HuH-7 (cell line): ENCODE data around the gene LTB.

Experiments
- DNase-seq: peaks from one replicate; pipeline ENCODE4 v3.0.0; 2011; ENCODE audit warnings: low spot score

Gene LTB

GRCh38 chr6:31546958-31547726, 35.1 kb downstream of the LTB start, which contains the start of gene NFKBIL1:
Gene NFKBIL1, plus strand, starts transcription at chr6:31547608. Its CDS starts 87 bp downstream, at chr6:31547695.
- DNase-seq: peak; percentile 77

- DNase-seq: peak; percentile 75
Measured at GRCh38 chr6:31546339-31546957, 35.8 kb downstream of the LTB start, which contains the start of gene ATP6V1G2. Gene ATP6V1G2, minus strand, starts transcription at chr6:31546608. Its CDS starts 49 bp downstream, at chr6:31546559.

DNA sequence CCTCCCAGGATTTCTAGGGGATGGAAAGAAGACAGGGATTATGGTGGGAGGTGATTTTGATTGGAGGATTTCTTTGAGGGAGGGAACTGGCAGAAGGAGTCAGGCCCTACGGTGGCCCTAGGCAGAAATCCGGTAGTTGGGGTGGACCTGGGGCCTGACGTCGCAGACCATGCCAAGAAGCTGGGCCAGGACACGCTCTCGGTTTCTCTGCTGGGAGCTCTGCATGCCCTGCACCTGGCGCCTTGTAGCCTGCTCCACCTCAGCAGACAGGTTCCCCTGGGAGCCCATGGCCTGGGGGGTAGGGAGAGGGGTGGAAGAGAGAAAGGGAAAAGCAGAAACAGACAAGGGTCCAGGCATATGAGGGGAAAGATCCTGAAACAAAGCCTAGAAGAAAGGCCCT, 36.9 kb downstream of the LTB start:
- no peak for DNase-seq

DNA sequence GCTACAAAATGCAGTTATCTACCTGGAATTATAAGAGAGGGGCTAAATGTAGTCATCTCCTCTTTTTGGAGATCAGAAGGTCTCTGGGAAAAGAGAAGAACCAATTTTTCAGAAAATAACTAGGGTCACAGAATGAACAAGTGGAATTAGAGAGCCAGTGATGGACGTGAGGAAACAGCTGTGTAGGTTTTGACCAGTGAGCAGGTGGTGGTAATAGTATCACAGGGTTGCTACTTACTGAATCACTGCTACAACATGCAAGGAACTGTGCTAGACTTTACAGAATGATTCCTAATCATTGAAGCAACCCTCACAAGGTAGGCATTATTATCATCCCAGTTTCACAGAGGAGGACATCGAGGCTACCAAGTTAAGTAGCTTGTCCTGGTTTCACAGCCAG, 37.5 kb downstream of the LTB start:
- no peak for DNase-seq

- no peak for DNase-seq
Measured at GRCh38 chr6:31543639-31544038, 38.6 kb downstream of the LTB start.

GRCh38 chr6:31541658-31542521, 40.3 kb downstream of the LTB start, which contains the start of gene DDX39B:
Gene DDX39B, minus strand, starts transcription at chr6:31542003. Its CDS starts 1,471 bp downstream, at chr6:31540532.
- peak; percentile 81 for DNase-seq

DNA sequence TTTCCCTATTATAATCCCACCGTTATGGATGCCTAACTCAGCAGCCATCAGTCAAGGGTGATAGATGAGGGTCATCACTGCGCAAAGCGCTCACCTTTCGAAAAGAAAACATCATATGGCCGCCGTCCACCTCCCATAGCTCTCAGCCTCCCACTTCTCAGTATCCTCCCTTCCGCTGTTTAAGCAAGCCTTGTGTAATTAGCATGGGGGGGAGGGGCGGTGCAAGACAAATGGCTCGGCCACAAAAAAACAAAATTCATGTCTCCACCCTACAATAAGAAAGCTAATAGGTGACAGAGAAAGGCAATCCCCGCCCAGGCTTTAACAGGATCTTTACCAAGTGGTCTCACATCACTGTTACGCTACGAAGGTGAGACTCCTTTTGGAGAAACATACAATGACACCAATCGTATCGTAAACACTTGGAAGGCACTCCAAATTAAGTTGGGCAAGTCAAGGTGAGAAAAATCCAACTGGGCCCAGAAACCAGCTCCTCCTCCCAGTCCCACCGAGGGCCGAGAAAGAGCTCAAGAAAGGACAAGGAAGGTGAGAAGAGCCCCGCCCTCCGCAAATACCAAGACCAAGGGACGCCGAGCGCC, 41.1 kb downstream of the LTB start:
- no peak for DNase-seq

GRCh38 chr6:31540640-31541039, 41.6 kb downstream of the LTB start:
- DNase-seq: no peak

- DNase-seq: no peak
Measured at GRCh38 chr6:31538805-31539400, 43.3 kb downstream of the LTB start.

DNA sequence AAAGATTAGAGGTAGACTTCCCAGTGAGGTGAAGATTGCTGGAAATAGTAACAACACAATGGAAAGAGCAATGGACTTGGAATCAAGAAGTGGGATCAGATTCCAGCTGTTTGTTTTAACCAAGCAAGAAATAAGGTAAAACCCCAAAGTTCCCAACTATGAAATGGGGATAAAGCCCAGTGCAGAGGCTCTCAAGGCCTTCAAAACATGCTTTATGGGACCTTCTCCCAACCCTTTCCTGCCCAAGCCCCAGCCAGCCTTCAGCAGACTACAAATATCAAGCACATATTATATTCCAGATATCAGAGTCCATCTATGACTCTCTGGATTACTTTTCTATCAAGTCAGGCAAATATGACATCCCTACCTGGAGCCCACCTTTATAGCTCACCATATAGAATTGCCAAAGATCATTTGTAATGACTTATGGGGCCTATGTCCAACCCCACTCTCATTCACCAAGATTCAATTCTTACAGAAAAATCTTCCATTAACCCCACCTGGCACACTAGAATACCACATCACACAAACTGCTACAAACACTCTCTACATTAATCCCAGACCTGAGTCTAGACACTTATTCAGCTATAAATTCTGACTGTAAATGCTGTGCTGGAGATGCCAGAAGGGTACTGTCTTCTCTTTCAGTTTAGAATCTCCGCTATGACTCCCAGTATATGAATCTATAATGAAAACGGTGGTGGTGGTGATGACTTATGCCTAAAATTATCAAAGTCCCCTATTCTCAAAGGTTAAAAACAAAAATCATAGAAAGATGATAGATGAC, 46.5 kb downstream of the LTB start:
- no peak for DNase-seq

- no peak for DNase-seq
Measured at GRCh38 chr6:31534521-31535040, 47.6 kb downstream of the LTB start.

- no peak for DNase-seq
Measured at GRCh38 chr6:31534011-31534410, 48.2 kb downstream of the LTB start.

- DNase-seq: no peak
Measured at GRCh38 chr6:31533455-31533841, 48.8 kb downstream of the LTB start.

DNA sequence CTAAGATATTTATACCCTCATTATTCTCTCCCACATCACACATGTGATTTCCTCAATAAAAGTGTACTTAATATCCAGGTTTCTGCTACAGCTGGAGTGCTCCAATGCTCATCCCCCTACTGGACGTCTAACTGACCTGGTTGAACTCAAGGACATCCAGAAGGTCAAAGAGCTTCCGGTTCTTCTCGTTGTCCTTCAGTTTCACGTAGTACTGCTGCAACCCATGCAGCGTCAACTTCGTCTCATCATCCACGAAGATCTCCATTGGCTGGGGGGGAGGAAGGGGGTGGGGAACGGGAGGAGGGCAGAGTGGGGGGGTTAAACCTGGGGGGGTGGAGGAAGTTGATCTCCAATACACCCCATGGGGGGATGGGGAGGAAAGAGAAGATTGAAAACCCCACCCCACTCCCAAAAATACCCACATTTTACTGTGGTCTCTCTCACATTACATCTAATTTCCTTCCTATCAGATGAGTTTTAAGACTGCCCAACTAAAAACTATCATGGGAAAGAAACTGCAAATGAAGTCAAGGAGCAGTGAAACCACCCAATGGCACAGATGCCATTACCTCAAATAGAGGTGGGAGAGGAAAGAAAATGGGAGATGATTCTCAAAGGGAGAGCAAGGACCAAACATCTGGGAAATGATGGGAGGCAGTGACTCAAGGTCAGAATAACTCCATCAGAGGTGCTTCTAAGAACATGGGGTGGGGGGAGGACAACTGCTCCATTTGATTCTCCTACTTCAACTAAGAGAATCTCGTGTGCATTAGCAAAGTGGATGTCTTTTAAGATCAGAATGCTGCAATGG, 49.4 kb downstream of the LTB start:
- no peak for DNase-seq

DNA sequence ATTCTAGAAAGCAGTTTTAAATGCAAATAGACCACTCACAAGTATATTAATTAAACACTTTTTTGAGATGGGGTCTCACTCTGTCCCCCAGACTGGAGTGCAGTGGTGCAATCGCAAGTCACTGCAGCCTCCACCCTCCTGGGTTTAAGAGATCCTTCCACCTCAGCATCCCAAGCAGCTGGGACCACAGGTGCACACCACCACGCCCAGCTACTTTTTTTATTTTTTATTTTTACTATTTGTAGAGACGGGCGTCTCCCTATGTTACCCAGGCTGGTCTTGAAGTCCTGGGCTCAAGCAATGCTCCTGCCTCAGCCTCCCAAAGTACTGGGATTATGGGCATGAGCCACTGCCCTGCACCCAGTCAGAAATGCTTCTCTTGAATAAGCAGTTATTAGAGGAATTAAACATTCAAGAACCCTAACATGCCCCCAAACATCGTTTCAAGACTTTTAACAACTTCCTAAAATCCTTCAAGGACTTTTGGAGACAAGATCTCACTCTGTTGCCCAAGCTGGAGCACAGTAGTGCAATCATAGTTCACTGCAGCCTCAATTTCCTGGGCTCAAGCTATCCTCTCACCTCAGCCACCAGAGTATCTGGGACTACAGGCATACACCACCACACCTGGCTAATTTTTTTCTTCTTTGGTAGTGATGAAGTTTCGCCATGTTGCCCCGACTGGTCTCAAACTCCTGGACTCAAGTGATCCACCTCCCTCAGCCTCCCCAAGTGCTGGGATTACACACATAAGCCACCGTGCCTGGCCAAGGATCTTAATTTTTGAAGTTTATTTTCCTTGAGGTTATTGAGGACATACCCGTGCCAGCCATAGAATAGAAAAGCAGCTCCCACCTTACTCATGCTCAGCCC, 50.2 kb downstream of the LTB start:
- no peak for DNase-seq

DNA sequence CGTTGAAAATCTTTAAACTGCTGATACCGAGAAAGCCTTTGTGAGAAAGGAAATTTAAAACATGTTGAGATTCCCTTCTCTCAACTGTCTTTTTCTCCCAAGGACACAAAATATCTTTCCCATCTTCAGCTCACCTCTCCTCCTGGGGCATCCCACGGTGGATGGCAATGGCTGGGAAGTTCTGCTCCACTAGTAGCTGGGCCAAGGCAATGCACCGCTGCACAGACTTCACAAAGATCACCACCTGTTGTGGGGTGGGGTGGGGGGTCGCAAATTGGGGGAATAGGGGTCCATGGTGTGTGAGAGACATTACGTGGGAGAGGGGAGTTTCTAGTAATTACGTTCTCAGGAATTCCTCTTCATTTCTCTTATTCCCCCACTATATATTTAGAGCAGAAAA, 51.1 kb downstream of the LTB start:
- DNase-seq: no peak

- no peak for DNase-seq
Measured at GRCh38 chr6:31530659-31531058, 51.6 kb downstream of the LTB start.
